ENCODE data around the gene PLCB3.

The PLCB3 gene

DNA sequence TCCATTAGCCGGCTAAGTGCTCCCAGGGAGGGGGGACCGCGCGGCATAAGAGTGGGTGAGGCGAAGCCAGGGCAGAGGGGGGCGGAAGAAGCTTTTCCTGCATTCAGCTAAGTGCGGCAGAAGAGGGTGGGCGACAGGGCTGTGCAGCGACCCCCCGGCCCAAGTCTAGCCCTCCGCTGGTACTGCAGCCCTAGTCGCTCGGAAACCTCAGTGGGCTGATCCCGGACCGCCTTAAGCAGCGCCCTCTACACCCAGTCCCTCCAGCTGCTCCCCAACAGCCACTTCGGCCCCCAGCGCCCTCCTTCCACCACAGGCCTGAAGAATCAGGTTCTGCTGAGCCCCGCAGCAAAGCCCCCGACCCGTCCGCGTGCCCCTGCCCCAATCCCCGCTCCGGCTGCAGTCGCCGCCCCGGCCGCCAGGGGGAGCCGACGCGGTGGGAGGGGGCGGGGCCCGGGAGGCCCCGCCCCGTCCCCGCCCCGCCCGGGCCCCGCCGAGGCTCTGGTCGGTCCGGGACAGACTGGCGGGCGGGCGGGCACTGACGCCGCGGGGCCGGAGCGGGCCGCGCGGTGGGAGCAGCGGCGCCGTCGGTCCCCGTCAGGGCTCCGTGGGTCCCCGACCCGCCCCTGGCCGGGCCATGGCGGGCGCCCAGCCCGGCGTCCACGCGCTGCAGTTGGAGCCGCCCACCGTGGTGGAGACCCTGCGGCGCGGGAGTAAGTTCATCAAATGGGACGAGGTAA is at the start of gene PLCB3:
Gene PLCB3 (plus strand): TSS at position 515 of the 737 bp plus-strand sequence. CDS start 120 bp downstream, at position 635.
- DNase-seq = peak; percentile 19 to 31

DNA sequence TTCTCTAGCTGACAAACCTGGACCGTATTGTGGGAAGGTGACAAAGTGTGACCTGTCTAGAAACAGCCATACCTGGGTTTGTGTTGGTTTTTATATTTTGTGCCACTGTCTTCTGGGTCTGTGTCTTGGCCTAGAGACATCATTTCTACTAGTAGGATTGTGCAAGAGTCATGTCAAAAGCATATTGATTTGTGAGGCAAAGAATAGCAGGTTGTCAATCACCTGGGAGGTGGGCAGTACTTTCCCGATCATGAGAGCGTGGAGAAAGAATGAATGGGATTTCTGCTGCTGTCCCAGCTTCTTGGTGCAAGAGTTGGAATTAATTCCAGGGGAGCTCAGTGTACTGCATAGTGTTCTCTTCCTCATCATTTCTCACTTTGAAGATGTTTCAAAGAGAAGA is 49.8 kb upstream of the PLCB3 start:
- no peak for DNase-seq

DNA sequence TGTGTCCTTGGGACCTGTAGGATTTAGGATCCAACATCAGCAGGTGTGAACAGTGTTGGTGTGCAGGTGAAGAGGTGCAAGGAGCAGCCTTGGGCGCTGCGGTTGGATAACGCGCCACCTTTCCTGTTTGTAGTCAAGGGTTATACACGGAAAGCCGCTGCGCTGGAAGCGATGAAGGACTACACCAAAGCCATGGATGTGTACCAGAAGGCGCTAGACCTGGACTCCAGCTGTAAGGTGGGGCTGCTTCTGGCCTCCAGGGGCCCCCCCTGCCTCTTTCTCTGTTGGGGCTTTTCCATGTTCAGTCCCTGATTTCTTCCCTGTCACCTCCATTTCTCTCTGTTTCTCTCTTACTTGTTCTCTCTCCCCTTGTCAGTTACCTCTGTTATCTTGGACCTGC is 48.3 kb upstream of the PLCB3 start:
- no peak for DNase-seq

DNA sequence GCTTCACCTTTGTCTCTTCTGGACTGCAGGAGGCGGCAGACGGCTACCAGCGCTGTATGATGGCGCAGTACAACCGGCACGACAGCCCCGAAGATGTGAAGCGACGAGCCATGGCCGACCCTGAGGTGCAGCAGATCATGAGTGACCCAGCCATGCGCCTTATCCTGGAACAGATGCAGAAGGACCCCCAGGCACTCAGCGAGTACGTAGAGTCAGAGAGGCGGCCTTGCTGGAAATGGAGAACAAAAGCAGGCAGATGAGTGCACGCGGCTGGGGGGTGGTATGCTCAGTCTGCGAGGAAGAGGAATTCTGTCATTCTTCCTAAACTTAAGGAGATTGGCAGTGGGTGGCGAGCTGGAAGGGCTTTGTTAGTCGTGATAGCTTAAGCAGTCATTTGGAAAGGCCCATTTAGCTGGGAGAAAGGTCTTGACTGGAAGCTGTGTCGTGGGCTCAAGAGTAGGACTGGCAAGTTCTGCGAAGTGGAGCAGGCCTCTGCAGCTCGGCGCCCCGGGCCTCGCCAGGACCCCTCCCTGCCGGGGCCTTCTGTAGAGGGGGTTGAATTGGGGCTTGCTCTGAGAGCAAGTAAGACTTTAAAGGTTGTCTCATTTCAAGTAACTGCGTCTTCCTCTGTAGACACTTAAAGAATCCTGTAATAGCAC is 47.8 kb upstream of the PLCB3 start:
- DNase-seq = no peak

DNA sequence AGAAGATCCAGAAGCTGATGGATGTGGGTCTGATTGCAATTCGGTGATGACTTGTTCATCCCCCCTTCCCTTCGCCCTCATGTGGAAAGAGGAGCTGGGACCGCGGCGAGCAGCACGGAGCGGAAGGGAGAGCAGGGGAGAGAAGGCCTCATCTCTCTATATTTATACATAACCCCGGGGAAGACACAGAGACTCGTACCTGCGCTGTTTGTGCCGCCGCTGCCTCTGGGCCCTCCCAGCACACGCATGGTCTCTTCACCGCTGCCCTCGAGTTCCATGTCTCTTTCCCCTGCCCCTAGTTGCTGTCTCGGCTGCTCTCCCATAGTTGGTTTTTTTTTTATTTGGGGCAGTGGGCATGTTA is 47.3 kb upstream of the PLCB3 start:
- no peak for DNase-seq

DNA sequence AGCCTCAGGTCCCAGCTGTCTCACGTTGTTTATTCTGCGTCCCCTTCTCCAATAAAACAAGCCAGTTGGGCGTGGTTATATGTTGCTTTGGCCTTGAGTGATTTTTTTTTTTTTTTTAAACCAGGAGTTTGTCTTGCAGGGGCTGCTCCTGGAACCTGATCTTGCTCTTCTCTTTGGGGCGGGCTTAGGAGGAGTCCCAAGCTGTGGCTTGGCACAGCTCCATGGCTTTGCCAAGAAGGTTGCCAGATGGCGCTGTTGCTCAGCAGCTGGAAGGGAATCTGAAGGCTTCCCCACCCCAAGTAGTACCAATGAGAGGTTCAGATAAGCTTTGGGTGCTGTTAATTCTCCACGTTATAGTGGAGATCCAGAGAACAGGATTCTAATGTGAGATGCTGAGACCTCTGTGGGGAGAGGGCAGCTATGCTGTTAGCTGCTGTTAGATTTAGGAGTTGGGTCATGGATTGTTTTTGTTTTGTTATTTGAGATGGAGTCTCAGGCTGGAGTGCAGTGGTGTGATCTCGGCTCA is 46.8 kb upstream of the PLCB3 start:
- DNase-seq = peak; percentile 72 to 77

DNA sequence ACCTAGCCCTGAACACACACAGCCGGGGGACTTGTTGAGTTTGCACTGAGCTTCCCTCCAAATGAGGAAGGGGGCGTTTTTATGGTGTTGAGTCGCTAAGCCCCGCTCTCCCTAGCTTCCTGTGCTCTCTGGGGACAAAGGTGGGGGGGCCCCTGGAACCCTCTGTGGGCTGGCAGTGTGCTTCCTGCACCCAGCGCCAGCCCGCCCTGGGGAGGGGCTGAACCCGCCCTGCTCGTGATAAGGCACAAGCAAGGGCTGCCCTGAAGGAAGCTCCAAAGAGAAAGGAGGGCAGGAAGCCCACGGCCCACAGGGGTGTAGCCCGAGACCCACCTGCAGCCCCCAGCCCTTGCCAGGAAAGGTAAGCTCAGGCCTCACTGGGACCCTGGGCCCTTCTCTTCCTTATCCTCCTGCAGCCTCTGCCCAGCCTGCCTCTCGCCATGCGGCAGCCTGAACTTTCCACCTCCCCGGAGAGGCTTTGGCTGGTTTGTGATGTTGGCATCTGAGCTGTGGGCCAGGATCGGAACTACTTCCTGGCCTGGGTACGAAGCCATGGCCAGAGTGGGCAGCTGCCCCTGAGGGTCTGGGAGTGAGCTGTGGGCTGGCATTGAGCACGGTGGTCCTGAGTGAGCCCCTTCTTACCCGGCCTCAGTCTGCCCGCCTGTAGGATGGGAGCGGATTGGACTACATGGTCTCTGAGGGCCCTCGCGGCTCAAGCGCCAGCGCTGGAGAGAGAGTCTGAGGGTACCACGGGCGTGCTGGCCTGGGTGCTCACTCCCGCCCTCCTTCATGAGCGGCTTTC is 44.7 kb upstream of the PLCB3 start, which contains the start of gene FERMT3:
Gene FERMT3 (plus strand): TSS at position 265 of the 799 bp plus-strand sequence. CDS start 644 bp downstream, outside the sequence.
- DNase-seq = no peak

DNA sequence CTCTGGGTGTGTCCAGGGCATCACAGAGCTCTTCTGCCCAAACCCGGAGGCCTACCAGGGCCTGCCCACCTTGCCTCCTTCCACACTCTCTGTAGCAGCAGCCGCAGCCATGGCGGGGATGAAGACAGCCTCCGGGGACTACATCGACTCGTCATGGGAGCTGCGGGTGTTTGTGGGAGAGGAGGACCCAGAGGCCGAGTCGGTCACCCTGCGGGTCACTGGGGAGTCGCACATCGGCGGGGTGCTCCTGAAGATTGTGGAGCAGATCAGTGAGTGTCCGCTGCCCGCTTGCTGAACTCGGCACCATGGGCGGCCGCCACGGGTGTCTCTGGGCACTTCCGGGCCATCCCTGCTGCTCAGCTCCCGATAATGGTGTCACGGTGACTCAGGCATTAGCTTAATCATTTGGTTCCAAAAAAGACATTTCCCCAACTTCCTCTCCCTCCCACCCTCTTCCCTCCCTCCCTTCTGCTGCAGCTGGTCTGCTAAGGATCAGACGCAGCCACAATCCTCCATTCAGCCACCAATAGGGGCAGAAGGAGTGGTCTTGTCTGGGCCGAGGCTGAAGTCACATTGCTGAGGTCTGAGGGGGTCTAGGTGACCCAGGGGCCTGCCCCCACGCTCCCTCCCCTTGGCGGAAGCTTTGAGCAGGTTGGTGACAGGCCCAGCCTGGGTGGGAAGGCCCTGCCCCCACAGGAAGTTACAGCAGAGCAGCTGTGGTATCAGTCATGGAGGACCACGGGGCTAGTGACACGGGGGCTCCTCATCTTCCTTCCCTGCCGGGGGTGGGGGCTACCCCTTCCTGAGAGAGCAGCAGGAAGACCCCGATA is 43.9 kb upstream of the PLCB3 start:
- no peak for DNase-seq

DNA sequence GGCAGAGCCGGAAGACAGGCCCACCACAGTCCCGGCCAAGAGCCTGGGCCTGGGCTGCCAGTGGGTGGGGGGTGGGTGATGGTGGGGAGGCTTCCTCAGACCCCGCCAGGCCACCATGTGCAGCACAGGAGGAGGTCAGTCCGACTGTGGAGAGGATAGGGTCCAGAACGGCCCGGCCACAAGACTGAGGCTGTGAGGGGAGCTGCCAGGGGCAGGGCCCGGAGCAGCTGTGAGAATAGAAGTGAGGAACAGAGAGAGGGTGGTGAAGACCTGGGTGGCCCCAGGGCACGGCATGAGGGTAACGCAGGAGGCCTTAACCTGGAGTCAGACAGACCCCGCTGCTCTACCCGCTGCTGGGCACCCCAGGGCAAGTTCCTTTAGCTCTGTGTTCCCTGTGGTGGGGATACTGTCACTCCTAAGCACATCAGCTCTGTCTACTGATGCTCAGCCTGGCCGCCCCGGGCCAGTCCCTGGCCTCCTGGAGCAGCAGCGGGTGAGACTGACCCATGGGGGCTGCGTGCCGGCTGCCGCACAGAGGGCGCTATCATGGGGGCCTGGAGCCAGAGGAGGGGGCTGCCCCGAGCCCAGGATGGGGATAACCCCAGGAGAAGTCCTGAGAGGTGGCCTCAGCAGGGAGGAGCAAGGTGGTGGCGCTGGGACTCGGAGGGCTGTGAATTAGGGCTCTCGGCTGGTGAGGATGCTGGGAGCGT is 43.1 kb upstream of the PLCB3 start:
- no peak for DNase-seq

DNA sequence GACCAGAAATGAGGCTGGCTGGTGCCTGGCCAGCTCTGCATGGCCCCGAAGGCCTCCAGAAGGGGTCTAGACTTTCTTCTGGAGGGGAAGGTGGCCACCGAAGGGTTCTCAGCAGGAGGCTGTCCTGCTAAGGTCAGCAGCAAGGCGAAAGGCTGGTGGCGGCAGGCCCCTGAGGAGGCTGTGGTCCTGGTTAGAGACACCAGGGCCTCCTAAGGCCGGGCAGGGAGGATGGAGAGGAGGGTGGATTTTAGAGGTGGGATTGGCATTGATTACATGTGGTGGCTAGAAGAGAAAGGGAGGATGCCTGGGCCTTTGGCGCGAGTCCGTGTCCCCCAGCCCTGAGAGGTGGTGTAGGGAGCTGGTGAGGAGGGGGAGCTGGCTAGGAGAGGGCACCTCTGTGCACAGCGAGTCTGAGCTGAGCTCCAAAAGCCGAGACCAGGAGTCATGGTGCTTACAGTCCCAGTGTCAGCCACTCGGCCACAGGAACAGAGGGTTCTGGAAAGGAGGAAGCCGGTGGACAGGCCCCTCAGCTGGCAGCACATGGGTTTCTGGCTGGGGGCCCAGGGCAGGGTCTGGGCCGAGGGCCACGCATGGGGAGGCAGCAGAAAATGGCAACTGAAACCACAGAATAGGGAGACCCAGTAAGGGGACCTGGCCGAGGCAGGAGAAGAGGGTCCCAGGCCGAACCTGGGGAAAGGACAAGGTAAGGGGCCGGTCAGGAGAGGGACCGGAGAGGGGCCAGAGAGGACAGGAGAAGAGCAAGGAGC is 42.4 kb upstream of the PLCB3 start:
- no peak for DNase-seq

DNA sequence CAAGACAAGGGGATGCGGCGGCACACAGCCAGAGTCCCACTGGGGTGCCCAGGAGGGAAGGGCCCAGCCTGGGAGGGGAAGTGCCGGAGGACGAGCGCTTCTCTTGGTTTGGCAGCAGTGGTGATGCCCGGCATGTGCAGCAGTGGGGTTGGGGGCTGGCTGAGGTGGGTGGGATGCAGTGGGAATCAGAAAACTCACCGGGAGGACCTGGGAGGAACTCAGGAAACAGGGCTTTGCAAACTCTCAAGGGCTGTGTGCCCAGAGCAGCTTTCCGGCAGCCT is 41.8 kb upstream of the PLCB3 start:
- no peak for DNase-seq

DNA sequence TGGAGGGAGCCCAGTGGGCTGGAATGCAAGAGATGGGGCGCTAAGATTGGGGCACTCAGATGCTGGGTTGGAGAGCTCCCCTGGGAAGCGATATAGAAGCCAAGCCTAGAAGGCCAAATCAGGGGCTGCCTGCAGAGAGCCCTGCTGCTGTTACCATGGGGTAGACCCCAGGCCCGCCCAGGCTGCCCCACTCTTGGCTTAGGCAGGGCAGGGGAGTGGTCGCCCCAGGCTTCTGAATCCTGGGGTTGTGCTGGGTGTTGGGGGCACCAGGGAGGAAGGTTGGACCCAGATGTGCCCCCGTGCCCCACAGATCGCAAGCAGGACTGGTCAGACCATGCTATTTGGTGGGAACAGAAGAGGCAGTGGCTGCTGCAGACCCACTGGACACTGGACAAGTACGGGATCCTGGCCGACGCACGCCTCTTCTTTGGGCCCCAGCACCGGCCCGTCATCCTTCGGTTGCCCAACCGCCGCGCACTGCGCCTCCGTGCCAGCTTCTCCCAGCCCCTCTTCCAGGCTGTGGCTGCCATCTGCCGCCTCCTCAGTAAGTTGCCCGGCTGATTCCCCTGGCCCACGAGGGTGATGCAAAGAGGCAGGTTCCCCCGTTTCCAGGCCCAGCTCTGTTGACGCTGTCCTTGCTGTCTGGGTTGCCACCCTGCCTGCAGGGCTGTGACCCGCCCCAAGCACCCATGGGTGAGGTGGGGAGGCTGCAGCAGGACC is 40.9 kb upstream of the PLCB3 start:
- DNase-seq = no peak

DNA sequence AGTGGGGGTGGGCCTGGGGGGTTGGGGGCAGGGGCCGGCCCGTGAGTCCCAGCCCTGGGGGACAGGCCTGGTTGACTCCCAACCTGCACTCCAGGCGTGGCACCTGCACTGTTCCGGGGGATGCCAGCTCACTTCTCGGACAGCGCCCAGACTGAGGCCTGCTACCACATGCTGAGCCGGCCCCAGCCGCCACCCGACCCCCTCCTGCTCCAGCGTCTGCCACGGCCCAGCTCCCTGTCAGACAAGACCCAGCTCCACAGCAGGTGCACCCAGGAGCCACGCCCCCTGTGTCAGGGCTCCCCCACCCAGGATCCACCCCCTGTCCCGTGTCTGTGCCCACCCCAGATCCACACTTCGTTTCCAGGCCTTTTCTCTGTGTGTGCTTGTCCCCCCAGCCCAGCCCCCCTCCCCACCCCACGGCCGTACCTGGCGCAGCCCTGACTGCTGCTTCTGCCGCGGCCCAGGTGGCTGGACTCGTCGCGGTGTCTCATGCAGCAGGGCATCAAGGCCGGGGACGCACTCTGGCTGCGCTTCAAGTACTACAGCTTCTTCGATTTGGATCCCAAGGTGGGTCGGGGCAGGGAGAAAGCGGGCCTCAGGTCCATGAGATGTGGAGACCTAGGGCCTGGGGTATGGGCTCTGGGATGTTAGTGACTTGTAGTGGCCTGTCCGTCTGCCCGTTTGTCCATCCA is 40.0 kb upstream of the PLCB3 start:
- no peak for DNase-seq

DNA sequence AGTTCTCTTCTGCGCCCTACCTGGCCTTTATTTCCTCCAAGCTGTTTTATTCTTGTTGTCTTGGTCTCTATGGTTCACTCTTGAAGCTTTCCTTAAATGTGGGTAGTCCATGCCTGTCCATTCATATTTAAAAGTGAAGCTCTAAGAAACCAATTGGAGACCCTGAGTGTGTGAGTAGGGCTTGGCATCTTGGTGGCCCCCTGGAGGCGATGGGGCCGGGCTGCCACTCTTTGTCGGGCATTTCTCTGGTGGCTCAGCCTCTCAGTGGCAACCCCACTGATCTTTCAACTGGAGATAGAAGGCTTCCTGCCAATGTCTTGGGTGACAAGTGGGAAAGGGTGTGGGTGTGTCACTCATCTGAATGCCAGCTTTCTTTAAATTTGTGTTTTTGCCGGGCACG is 34.5 kb upstream of the PLCB3 start:
- no peak for DNase-seq

DNA sequence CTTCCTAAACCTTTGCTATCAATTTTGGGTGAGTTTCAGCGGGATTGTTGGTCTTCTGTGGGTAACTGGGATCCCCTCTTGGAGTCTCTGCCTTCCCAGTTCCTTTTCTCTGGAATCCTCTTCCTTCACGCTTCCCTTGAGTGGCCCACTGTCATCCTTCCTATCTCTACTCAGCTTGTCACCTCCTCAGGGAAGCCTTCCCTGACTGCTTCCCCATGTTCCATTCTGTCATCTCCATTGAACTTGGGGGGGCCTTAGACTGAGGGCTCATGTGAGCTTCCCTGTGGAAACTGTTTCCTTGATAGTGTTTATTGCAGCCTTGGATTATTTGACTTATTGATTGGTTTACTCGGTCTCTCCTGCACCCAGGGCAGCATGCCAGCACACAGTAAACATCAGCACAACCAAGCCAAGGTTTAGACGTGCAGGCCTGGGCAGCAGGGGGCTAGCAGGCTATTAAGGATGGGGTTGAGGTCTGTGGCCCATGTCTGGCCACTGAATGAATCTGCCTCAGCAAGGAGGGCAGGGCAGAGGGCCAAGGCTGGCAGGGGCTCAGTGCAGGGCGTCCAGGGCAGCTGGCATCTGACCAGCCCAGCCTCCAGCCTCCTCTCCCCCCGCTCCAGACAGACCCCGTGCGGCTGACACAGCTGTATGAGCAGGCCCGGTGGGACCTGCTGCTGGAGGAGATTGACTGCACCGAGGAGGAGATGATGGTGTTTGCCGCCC is 32.5 kb upstream of the PLCB3 start:
- no peak for DNase-seq

DNA sequence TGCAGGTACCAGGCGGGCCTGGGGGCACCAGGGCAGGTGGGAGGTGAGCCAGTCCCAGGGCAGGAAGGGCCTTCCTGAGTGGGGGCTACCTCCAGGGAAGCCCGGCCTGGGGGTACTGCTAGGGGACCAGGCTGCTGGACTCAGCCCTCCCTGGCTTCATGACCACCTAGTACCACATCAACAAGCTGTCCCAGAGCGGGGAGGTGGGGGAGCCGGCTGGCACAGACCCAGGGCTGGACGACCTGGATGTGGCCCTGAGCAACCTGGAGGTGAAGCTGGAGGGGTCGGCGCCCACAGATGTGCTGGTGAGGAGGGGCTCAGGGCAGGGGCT is 32.0 kb upstream of the PLCB3 start:
- no peak for DNase-seq

DNA sequence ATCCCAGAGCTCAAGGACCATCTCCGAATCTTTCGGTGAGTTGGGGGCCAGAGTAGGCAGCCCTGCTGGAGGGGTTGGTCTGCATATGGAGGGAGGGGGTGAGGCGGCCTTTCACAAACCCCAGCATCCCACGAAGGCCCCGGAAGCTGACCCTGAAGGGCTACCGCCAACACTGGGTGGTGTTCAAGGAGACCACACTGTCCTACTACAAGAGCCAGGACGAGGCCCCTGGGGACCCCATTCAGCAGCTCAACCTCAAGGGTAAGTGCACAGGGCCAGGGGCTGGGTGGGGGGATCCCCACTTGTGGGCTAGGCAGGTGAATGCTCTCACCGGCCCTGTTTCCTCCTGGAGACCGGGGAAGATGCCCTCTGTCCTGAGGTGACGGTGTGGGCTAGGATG is 31.6 kb upstream of the PLCB3 start:
- no peak for DNase-seq

DNA sequence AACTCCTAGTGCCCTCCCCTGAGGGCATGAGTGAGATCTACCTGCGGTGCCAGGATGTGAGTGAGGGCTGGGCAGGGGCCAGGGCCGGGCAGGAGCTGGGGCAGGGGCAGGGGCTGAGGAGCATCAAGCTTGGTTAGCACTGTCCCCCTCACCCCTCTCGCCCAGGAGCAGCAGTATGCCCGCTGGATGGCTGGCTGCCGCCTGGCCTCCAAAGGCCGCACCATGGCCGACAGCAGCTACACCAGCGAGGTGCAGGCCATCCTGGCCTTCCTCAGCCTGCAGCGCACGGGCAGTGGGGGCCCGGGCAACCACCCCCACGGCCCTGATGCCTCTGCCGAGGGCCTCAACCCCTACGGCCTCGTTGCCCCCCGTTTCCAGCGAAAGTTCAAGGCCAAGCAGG is 31.1 kb upstream of the PLCB3 start:
- DNase-seq = no peak

DNA sequence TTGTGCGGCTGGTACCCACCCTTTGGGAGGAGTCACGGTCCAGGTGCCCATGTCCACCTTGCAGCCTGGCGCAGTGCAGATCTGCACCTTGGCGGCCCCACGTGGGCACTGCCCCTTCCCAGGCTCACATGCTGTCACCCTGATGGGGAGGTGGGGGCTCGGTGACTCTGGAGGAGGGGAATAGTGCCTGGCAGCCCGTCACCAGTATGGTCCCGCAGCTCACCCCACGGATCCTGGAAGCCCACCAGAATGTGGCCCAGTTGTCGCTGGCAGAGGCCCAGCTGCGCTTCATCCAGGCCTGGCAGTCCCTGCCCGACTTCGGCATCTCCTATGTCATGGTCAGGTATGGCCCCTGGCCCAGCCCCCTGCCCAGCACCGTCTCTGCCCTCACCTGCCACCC is 30.5 kb upstream of the PLCB3 start:
- DNase-seq = no peak

DNA sequence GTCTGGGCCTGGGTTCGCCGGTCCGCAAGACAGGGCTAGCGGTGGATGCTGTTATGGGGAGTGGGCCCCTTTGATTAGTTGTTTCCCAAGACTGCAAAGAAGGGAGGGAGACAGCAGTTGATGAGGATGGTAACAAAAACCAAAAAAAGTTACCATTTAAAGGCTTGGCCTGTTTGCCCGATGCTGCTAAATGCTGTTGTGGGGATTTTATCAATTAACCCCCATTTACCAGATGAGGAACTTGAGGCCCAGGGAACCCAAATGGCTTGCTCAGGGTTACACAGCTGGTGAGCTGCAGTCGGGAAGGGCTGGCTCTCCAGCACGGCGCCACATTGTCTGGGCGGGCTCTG is 28.7 kb upstream of the PLCB3 start:
- no peak for DNase-seq
